GM12801 (cell line): ENCODE measurements around the gene CXCL9.

Experiments used
- CTCF ChIP-seq: IDR thresholded peaks from one replicate; pipeline ENCODE4 v1.5.1; 2011; ENCODE audit warnings: control low read depth; ENCODE audit not compliant: insufficient read length; ENCODE audit errors: extremely low read depth

Gene CXCL9

GRCh38 chr4:76007089-76007862 is at the start of gene CXCL9:
TSS of gene CXCL9 (minus strand) at chr4:76007509. CDS start at chr4:76007449, 60 bp downstream.
- TF ChIP-seq CTCF, result no peak

- TF ChIP-seq CTCF, result no peak
Measured at GRCh38 chr4:76055421-76055820, 48.1 kb upstream of the CXCL9 start.

GRCh38 chr4:76055016-76055415 is 47.7 kb upstream of the CXCL9 start:
- TF ChIP-seq CTCF, result no peak

GRCh38 chr4:76053730-76054129 is 46.4 kb upstream of the CXCL9 start:
- no peak for TF ChIP-seq CTCF

- no peak for TF ChIP-seq CTCF
Measured at GRCh38 chr4:76036855-76037254, 29.5 kb upstream of the CXCL9 start.

- no peak for TF ChIP-seq CTCF
Measured at GRCh38 chr4:76035799-76036380, 28.6 kb upstream of the CXCL9 start, which contains the start of gene CXCL11. TSS of gene CXCL11 (minus strand) at chr4:76036070. CDS start at chr4:76035987, 83 bp downstream.

- TF ChIP-seq CTCF, result no peak
Measured at GRCh38 chr4:76035141-76035540, 27.8 kb upstream of the CXCL9 start.
